ENCODE measurements around the gene ACTG1. TPM values are rescaled to one million over a fixed set of nuclear protein-coding genes. Genes with fewer than 3 reads are reported as not detected.

ACTG1 gene
- total RNA-seq, 4 donors from 2014 or later, result 322 to 934 (median 415) TPM

DNA sequence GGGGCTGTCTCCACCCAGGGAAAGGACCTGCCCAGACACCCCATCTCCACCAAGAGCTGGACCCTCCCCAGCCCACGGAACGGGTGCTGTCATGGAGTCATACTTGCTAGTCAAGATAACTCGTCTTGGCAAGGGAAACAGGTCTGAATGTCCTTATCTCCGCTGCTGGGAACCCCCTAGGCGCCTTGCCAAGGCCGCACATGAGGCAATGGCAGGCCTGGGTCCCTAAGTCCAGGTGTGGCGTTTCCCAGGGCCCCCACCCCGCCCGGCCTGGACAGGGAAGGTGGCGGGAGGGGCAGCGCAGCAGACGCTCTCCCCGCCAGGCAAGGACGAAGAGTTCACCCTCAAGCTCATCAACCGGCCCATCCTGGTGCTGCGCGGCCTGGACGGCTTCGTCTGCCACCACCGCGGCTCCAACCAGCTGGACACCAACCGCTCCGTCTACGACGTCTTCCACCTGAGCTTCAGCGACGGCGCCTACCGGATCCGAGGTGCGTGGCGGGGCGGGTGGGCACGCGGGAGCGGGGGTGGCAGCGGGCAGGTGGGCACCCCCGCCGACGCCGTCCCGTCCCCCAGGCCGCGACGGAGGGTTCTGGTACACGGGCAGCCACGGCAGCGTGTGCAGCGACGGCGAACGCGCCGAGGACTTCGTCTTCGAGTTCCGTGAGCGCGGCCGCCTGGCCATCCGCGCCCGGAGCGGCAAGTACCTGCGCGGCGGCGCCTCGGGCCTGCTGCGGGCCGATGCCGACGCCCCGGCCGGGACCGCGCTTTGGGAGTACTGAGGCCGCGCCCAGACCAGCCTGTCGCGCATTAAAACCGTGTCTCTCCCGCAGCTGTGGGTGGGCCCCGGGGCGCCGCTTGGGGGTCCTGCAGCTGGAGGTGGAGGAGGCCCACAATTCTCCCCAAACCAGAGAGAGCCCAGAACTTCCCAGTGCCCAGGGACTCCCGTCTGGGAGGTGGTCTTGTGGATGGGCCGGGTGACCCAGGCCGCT, 24.0 kb upstream of the ACTG1 start:
- H3K4me1 ChIP-seq, result peaks cover 10 to 14% of the 10 kb centered on the region in 2 donors
- in situ Hi-C loops (cut with MboI; ENCODE audit: low sequenced_read_pairs in 4 of 4), result no loop called here
- no peak for DNase-seq
- peaks cover 27 to 35% (median 28%) of the 10 kb centered on the region in 3 donors for H3K27me3 ChIP-seq
- ATAC-seq, result no peak
- H3K36me3 ChIP-seq, result peaks cover 0 to 15% of the 10 kb centered on the region in 2 donors
- TF ChIP-seq POLR2A (IDR thresholded peaks at IDR 0.05), result no peak
- TF ChIP-seq, protein P1, sequence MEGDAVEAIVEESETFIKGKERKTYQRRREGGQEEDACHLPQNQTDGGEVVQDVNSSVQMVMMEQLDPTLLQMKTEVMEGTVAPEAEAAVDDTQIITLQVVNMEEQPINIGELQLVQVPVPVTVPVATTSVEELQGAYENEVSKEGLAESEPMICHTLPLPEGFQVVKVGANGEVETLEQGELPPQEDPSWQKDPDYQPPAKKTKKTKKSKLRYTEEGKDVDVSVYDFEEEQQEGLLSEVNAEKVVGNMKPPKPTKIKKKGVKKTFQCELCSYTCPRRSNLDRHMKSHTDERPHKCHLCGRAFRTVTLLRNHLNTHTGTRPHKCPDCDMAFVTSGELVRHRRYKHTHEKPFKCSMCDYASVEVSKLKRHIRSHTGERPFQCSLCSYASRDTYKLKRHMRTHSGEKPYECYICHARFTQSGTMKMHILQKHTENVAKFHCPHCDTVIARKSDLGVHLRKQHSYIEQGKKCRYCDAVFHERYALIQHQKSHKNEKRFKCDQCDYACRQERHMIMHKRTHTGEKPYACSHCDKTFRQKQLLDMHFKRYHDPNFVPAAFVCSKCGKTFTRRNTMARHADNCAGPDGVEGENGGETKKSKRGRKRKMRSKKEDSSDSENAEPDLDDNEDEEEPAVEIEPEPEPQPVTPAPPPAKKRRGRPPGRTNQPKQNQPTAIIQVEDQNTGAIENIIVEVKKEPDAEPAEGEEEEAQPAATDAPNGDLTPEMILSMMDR (IDR thresholded peaks at IDR 0.05 in 4 of 5, conservative IDR thresholded peaks at IDR 0.05 in 1 of 5), result no peak
- H3K4me3 ChIP-seq, result no peak overlapping the region
- intact Hi-C loops (cut with DNase I; ENCODE audit: low total_unique reads), result loop anchor here (1.0 to 5.0 kb wide), 2 partner anchors 49 to 282 kb away; no protein-coding TSS in a partner anchor
- no peaks in the 10 kb centered on the region for H3K9me3 ChIP-seq
- H3K27ac ChIP-seq, result no peak overlapping the region

DNA sequence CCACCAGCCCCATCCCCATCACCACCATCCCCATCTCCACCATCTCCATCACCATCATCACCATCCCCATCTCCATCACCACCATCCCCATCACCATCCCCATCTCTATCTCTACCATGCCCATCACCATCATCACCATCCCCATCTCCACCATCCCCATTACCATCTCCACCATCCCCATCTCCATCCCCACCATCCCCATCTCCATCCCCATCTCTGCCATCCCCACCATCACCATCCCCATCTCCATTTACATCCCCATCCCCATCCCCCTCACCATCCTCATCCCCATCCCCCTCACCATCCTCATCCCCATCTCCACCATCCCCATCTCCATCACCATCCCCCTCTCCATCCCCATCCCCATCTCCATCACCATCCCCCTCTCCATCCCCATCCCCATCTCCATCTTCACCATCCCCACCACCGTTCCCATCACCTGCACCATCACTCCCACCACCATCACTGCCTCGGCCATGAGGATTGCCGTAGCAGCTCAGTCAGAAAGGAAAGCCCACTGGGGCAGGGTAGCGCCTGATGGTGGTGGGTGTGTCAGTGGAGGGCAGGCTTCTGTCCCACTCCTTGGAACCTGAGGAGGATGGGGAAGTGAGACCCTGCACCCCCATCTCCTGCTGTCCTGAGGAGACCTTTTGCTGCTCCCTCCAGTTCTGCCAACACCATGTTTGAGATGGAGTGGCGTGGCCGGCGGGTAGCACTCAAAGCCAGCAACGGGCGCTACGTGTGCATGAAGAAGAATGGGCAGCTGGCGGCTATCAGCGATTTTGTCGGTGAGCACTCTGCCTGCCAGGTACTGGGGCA, 23.1 kb upstream of the ACTG1 start:
- H3K4me1 ChIP-seq, result peaks cover 10 to 14% of the 10 kb centered on the region in 2 donors
- intact Hi-C loops (cut with DNase I; ENCODE audit: low total_unique reads) (loop anchor here (5.0 kb wide), 1 partner anchor 48 kb away; no protein-coding TSS in a partner anchor), in situ Hi-C loops (cut with MboI; ENCODE audit: low sequenced_read_pairs in 4 of 4) (no loop called here)
- DNase-seq (no peak), ATAC-seq (no peak)
- peaks cover 0 to 11% of the 10 kb centered on the region in 2 donors for H3K36me3 ChIP-seq
- H3K9me3 ChIP-seq, result no peaks in the 10 kb centered on the region
- H3K4me3 ChIP-seq, result no peak overlapping the region
- TF ChIP-seq, protein P1 (IDR thresholded peaks at IDR 0.05 in 4 of 5, conservative IDR thresholded peaks at IDR 0.05 in 1 of 5), result no peak
- TF ChIP-seq POLR2A (IDR thresholded peaks at IDR 0.05), result no peak
- H3K27me3 ChIP-seq, result peaks cover 27 to 35% (median 28%) of the 10 kb centered on the region in 3 donors
- no peak overlapping the region for H3K27ac ChIP-seq

DNA sequence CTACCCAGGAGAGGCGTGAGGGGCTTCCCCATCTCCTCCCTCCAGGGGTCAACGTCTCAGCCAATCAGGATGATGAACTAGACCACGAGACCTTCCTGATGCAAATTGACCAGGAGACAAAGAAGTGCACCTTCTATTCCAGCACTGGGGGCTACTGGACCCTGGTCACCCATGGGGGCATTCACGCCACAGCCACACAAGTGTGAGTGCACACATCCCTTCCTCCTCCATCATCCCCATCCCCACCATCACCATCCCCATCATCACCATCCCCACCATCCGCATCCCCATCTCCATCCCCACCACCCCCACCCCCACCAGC, 22.4 kb upstream of the ACTG1 start:
- Histone ChIP-seq H3K4me1 (peaks cover 10 to 14% of the 10 kb centered on the region in 2 donors), H3K9me3 (no peaks in the 10 kb centered on the region), H3K4me3 (no peak overlapping the region), H3K36me3 (peaks cover 0 to 5% of the 10 kb centered on the region in 2 donors), H3K27me3 (peaks cover 27 to 35% (median 28%) of the 10 kb centered on the region in 3 donors), H3K27ac (no peak overlapping the region)
- ATAC-seq (no peak), DNase-seq (no peak)
- intact Hi-C loops (cut with DNase I; ENCODE audit: low total_unique reads) (loop anchor here (5.0 kb wide), 1 partner anchor 48 kb away; no protein-coding TSS in a partner anchor), in situ Hi-C loops (cut with MboI; ENCODE audit: low sequenced_read_pairs in 4 of 4) (no loop called here)
- TF ChIP-seq, protein P1 (IDR thresholded peaks at IDR 0.05 in 4 of 5, conservative IDR thresholded peaks at IDR 0.05 in 1 of 5), result no peak
- no peak for TF ChIP-seq POLR2A (IDR thresholded peaks at IDR 0.05)

DNA sequence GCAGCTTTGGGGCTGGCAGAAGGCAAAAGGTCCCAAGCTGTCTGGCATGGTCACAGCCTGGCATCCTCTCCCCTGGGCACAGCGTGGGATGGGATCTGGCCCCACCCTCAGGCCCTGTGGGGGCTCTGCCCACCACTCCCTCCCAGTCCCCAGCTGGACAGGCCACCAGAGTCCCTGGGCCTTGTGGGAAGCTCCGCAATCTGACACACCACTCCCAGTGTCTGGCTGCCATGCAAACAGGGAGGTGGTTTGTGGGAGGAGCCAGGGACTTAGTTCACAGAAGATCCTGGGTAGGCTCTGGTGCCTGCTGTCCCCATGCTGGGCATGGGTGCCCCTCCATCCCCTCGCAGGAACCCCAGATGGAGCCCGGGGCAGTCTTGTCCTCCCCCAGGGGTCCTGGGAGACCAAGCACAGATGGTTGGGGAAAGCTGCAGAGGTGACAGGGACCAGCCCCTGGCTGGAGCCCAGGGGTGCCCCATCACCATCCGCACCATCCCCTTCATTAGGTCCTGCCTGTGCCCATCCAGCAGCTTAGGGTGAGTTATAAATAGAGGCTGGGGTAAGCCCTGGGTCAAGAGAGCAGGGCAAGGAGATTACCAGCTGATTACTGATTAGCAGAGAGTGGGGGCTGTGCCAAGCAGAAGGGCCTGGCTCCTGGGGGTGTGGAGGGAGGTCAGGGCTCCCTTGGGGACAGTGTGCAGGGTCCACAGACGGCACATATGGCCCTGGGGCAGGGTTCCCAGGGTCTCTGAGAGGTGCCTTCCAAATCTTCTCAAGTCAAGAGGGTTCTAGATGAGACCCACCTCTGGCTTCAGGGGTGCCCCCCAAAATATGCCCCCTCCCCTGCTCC, 21.8 kb upstream of the ACTG1 start:
- ATAC-seq (no peak), DNase-seq (no peak)
- Histone ChIP-seq H3K4me1 (peaks cover 10 to 14% of the 10 kb centered on the region in 2 donors), H3K27me3 (peaks cover 30 to 35% (median 30%) of the 10 kb centered on the region in 3 donors), H3K27ac (no peak overlapping the region), H3K36me3 (no peaks in the 10 kb centered on the region), H3K9me3 (no peaks in the 10 kb centered on the region), H3K4me3 (no peak overlapping the region)
- no peak for TF ChIP-seq POLR2A (IDR thresholded peaks at IDR 0.05)
- in situ Hi-C loops (cut with MboI; ENCODE audit: low sequenced_read_pairs in 4 of 4) (no loop called here), intact Hi-C loops (cut with DNase I; ENCODE audit: low total_unique reads) (loop anchor here (5.0 kb wide), 1 partner anchor 47 kb away; no protein-coding TSS in a partner anchor)
